GM21367 (cell line): ENCODE measurements around the gene UVSSA.

Source experiments
- ATAC-seq: cut with Tn5 transposase; IDR thresholded peaks from one replicate; pipeline ENCODE4 v1.9.1; 2021; ENCODE audit not compliant: unreplicated experiment

Gene UVSSA

DNA sequence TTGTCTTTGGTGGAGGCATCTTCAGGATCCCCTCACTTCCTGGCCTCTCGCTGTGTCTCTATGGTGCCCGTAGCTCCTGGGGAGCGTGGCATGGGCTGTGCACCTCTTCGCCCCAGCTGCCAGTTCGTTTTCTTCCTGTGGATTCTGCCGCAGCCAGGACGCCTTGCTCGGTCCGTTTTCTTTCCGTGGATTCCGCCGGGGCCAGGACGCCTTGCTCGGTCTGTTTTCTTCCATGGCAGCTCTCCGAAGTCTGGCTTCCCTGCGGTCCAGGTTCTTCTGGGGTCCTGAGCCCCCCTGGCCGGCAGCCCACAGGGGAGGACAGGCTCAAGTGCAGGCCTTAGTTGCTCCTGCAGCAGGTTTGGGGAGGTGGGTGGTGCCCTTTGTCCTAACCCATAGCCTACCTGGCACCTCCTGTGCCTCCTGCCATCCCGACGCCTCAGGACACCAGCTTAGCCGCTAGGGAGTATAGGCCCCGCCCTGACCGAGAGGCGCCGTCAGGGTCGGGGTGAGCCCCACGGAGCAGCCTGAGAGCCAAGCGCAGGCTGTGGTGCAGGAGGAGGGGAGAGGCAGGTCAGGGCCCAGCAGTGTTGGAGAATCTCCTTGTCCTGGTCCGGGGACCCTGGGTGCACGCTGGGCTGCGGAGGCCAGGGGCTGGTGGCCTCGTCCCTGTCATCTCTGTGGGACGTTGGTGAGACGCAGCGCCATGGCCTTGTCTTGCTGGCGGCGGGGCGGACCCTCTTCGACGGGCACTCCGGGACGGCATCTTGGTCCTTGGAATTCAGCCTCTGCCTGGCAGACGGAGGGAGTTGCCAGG is 27.1 kb downstream of the UVSSA start:
- no peak for ATAC-seq

DNA sequence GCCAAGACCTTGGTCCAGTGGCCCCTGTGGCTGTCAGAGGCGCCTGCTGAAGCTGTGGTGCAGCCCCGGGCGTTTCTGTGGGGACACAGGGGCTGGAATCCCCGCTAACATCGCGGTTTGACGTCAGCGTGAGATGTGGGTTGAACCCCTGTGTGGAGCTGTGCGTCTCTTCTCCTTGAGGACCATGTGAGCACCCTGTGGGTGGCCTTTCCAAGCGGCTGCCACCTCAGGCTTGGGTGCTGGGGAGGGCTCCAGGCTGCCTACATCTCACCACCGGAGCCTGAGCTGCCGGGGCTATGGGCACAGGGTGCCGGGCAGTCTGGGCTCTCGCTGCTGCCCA is 27.7 kb downstream of the UVSSA start:
- ATAC-seq: no peak

DNA sequence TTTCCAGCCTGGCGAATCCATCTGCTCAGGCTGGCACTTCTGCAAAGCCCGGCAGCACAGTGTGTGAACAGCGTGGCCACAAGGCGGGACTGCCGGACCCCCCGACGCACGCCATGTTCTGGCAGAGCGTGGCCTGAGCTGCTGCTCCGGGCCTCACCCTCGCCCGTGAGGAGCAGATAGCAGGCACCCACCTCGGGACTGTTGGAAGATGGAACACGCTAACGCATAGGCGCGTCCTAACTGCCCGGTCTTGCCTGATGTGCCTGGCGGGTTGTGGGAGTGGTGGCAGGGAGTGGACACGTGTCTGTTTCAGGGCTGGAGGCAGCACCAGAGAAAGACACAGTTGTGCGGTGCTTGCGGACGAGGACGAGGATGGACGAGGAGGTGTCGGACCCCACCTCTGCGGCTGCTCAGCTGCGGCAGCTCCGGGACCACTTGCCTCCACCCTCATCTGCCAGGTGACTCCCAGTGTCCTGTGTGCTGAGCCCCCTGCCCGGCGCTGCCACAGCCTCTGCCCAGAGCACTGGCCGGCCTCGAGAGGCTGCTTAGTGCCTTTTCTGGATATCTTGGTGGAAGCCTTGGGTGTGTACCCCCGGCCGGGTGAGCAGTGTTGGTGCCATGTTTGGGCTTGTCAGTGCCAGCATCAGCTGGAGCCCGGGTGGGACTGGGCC is 28.2 kb downstream of the UVSSA start:
- no peak for ATAC-seq

DNA sequence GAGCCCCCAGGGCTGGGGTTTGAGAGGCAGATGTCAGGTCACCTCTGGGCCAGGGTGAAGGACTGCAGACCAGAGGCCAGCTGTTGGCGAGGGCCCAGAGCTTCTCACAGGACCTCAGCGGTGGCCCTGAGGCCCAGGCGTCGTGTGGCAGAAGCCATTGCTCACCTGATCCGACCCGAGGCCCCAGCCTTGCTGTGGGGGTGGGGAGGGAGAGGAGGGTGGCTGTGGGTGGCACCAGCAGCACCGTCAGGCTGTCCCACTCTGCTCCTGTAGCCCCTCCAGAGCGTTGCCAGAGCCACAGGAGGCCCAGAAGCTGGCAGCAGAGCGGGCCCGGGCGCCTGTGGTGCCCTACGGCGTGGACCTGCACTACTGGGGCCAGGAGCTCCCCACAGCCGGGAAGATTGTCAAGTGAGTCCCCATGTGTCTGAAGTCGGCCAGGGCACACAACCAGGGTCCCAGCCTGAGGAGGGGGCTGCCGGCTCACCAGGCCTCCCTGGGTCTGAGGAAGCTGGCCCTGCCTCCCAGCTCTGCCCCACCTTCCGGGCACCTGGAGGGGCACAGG is 28.8 kb downstream of the UVSSA start:
- ATAC-seq: no peak

DNA sequence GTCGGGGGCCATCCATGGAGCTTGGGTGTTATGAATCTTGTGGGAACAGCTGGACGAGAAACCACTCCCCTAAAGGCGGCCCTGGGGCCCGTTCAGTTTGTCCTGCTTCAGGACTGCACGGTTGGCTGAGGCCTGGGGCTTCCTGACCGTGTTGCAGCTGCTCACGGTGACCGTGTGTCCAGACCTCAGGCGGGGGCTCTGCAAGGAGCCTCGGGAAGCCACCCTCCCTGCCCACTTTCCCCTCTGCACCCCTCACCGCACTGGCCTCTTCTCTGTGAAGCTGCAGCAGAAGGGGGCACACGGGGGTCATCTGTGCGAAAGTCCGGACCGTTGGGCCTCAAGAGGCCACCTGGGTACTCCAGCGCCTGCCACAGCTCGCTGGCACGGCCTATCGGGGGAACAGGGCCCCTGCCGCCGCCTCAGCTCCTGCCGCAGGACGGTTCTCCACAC is 29.4 kb downstream of the UVSSA start:
- no peak for ATAC-seq

DNA sequence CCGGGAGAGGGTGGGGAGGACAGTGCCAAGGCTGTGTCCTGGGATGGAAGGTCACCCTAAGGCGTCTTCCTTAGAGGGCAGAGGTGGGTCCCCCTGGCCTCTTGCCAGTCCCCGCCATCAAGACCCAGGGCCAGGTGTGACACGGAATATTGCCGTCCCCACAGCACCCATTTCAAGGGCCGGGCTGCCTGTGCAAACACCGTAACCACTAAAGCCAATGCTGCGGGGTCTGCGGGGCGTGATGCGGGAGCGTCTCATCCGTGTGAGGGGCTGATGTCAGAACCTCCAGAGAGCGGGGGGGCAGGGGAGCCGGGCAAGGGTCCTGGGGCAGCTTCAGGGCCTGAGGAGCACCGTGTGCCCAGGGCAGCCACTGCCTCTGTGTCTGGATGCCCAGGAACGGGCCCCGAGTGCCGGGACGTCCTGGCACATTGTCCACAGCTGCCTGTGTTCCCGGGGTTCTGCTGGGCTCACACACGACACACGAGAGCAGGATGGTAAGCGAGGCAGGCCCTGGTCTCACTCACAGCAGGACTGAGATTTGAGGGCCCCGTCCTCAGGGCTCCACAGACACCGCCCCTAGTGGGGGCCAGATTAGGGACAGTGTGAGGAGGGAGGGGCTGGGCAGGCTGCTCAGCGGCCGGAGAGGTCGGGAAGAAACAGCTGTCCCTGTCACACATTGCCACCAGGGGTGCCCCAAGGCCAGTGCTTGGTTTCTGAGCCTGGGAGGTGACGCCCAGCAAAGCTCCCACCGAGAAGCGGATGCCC is 30.0 kb downstream of the UVSSA start:
- no peak for ATAC-seq

DNA sequence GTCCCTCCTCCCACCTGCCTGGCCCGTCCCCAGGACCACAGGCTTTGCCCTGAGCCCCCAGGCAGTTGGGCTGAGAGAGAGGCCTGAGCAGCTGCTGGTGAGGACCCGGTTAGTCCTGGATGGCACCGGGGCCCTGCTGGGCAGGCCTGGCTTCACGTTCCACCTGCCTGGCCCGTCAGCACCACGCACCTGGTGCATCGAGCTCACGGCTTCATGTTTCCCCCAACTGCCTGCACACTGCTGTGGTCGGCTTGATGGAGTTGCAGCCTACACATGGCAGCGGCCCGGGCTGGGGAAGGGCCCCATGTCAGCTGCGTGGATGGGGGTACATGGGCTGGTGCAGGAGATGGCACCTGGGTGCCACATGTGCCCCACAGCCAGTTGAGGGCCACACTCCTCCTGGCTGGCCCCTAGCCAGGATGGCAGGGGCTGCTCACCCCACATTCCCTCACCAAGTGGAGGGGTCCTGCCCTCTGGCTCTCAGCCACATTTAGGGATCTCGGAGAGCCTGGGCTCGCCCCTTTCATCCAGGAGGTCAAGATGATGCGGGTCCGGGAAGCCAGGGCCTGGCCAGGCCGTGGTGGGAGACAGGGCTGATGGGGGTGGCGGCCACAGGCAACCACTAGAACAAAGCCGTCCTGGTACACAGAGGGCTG is 30.7 kb downstream of the UVSSA start:
- ATAC-seq: no peak

DNA sequence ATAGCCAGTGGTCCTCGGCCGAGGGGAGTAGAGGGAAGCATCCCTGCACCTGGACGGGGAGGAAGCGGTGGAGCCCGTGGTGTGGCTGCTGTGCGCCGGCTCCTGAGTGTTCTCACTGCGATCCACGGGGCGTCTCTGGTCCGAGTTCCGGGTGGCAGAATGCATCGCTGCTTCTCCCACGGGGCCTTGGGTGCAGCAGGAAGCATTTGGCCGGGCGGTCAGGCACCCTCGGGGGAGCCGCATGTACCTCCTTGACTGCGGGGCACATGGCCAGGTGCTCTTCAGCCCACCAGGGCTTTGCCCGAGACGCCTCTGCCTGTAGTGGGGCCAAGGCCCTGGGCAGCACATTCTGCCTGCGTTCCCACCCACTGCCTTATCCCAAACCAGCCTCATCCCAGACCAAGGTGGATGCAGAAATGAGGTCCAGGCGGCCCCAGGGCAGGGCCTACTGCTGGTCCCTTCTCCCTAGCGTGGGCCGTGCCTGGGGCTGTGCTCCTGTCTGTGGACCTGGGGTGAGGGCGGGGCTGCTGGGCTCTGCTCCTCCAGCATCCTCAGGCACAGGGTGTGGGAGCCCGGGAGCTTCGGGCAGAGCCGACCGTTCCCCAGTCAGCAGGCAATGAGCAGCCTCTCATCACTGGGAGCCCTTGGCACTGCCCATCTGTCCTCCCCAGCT is 31.7 kb downstream of the UVSSA start:
- no peak for ATAC-seq

DNA sequence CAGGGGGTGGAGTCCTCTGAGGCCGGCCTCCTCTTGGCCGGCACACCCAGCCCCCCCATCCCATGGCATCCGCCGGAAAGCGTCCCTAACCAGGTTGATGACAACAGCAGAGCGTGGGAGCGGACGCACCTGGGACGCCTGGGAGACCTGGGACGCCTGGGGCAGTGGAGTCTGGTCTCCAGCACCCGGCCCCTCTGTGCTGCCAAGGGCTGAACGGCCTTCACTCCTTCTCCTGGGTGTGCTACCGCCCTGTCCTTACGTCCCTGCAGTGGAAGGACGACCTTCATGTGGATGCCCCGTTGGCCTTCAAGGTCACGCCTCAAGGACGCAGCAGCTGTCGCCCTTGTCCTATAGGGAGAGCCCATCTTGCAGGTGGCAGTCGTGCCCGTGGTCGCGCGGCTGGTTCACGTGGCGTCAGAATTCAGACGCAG is 32.4 kb downstream of the UVSSA start:
- ATAC-seq: no peak

DNA sequence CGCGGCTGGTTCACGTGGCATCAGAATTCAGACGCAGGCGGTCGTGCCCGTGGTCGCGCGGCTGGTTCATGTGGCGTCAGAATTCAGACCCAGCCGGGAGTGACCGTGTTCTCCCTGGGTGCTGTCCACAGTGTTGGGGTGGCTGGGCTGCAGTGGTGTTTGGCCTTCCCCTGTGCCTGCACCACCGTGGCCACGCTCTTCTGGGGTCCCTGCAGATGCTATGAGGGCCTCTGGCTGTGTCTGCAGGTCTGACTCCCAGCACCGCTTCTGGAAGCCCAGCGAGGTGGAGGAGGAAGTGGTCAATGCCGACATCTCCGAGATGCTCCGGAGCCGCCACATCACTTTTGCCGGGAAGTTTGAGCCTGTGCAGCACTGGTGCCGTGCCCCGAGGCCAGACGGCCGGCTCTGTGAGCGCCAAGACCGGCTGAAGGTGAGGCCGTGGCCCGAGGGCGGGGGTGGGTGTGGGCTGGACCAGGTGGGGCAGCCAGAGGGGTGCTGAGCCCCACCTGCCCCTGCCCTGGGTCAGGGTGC is 32.9 kb downstream of the UVSSA start:
- ATAC-seq: no peak

DNA sequence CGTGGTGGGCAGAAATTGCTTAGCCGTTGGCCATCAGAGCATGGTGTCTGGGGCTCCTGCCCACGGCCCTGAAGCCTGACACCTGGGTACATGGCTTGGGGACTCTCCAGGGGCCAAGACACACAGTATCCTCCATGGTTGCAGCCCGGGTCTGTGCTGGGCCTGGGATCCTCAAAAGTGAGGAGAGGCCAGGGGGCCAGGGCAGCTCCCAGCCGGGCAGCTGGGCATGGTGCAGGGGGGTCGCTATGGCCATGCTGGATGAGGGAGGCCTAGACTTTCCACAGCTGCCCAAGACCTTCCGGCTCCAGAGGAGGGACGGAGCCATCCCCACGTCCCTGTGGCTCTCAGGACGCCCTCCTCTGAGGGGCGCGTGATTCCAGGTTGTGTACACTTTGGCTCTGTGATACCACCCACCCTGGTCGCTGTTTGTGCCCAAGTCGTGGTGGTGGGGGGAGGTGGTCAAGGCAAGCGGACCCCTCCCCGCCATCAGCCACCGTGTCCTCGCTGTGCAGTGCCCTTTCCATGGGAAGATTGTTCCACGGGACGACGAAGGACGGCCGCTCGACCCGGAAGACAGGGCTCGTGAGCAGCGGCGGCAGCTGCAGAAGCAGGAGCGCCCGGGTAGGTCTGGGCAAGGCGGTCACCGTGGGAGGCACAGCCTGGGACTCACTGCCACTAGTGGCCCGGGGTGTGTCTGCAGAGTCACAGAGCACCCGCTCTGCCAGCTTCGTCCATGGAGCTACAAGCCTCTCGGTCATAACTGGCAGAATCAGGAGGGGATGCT is 33.6 kb downstream of the UVSSA start:
- ATAC-seq: no peak

DNA sequence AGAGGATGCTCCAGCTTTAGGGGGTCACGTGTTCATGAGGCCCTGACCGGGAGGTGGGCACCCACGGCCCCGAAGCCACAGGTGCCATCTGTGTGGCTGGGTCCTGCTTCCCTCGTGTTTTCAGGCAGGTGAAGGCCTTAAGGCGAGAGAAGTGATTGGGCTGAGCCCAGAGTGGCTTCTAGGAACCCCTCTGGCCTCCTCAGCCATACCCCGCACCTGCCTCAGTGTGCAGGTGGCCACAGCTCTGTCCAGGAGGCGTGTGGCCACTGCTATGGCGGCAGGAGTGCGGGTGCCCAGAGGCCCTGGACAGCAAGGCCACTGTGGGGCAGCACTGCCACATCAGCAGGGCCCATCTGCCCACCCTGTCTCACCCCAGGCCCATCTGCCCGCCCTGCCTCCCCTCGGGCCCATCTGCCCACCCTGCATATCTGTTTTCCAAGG is 34.2 kb downstream of the UVSSA start:
- no peak for ATAC-seq

DNA sequence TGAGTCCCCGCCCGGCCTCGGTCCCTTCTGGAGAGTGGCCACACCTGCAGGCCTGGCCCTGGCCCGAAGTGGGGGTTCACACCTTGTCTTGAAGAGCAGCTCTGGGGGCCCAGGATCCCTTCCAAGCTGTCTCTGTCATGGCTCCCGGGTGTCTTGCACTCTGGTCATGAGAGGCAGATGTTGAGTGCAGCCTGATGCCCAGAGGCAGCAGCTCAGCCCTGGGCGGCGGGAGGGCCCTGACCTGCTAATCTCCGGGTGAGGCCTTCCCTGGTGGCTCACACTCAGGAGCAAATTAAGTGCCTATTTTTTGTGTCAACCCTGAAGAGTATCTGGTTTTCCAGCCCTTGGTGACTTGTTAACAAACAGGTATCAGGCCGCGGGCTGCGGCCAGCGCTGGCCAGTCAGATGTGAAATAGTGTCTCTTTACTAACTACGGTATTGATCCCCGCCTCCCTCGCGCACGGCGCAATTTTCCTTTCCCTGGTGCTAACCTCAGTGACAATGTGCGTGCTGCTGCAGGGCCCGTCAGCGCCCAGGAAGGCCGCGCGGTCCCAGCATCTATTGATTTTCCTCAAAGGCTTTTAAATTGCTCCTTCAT is 35.0 kb downstream of the UVSSA start:
- no peak for ATAC-seq

DNA sequence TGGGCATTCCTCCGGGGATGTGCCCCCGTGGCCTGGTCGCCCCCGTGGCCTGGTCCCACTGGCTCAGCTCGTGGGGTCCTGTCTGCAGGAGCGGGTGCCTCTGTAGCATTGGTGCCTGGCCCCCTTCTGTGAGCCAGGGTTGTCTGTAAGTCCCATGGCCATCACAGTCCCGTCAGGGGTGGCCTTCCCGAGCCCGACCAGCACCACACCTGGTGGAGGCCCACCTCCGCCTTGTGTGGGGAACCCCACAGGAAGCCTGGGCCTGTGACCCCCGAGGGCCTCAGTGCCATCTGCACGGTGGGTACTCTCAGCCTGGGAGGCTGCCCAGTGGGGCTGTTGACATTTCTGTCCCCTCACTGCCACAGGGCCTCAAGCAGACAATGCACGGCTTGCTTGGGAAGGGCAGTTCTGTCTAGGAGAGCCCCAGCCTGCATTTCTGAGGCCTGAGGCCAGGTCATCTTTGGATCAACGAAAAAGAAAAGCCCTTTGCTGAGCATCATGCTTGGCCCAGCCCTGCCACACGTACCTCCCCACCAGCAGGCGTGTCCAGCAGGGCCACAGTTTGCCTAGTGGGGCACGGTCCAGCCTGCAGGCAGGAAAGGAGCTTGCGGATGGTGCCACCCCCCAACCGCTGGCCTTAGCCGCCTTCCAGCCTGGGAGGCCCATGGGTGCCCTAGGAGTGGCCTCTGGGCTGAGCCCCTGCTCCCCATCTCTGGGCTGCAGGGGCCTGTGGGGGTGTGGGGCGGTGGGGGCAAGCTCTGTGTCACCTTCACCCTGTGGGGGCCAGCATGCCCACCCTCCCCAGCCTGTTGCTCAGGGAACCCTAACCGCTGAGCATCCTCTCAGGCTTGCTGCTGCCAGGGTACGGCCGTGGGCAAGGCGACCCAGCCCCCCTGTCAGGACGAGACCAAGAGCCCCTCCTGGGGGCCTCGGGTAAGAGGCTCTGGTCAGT is 36.0 kb downstream of the UVSSA start:
- ATAC-seq: no peak

DNA sequence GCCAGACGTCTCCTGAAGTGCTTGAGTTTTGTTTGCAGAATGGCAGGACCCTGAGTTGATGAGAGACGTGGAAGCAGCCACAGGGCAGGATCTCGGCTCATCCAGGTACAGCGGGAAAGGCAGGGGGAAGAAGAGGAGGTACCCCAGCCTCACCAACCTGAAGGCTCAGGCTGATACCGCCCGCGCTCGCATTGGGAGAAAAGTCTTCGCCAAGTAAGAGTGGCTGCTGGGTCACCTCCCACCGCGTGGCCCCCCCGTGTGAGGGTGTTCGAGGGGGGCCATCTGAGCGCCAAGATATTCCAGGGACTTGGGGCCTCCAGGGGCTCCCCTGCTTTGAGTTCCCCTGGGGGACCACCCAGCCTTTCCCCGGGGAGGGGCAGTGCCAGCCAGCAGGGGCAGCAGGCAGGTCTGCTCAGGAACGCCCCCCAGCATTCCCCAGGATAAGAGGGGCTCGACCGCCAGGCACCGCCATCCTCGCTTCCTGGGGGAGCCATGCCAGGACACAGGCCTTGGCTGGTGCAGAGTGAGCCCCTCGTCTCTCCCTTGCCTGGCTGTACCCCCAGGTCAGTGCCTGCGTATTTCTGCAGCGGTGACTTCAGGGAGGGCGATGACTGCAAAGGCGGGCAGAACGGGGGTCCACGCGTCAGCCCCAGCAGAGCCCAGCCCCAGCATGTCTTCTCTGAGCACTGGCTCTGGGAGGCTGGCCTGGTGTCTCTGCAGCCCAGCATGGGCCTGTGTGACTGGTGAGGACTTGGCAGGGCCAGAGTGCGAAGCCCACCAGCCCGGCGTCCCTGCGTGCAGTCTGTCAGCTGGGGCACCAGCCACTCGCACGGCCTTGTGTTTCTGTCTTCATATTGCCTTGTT is 37.0 kb downstream of the UVSSA start:
- ATAC-seq: no peak

DNA sequence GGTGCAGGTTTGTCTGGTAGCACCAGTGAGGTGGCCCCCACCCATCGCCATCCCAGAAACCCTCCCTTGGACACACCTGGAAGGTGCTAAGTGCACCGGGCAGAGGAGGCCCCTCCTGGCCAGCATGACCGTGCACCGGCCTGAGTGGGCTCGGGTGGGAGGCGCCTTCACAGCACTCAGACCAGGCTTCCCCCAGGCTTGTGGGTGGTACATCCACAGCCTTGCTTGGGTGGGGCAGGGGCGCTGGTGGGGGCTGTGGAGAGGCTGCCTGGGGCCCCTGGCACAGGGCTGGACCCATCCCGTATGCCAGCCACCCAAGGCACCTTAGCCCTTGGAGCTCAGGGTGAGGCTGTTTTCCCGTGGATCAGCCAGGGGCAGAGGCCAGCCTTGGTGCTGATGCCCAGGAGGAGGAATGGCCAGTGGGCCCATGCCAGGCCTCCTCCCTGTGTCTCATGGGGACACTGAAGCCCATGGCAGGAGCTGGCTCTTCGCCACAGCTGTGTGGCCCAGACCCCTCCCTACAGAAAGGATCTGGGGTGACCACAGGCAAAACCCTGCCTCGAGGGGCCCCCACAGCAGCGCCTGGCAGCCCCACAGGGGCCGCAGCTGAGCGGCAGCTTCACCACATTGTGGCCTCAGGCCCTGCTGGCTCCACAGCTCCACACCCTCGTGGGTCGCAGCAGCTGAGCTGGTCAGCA is 37.8 kb downstream of the UVSSA start:
- no peak for ATAC-seq
